DND-41 (cell line): Measurements from ENCODE around the gene NFASC.

Experiments used
- EZH2 ChIP-seq: IDR thresholded peaks from 3 replicates; pipeline ENCODE4 v1.6.1; 2012; ENCODE audit warnings: borderline replicate concordance, low read depth, mild to moderate bottlenecking, moderate library complexity, low read length, inconsistent platforms; ENCODE audit not compliant: severe bottlenecking
- TF ChIP-seq, protein P1 (sequence below): IDR thresholded peaks from 2 replicates; pipeline ENCODE4 v1.5.1; 2012; ENCODE audit warnings: borderline replicate concordance, low read length, moderate library complexity, mild to moderate bottlenecking; ENCODE audit not compliant: poor library complexity, severe bottlenecking; ENCODE audit errors: extremely low read depth

GRCh38 chr1:205049479-205049878 lies 178.8 kb downstream of the NFASC start:
- TF ChIP-seq, protein P1, sequence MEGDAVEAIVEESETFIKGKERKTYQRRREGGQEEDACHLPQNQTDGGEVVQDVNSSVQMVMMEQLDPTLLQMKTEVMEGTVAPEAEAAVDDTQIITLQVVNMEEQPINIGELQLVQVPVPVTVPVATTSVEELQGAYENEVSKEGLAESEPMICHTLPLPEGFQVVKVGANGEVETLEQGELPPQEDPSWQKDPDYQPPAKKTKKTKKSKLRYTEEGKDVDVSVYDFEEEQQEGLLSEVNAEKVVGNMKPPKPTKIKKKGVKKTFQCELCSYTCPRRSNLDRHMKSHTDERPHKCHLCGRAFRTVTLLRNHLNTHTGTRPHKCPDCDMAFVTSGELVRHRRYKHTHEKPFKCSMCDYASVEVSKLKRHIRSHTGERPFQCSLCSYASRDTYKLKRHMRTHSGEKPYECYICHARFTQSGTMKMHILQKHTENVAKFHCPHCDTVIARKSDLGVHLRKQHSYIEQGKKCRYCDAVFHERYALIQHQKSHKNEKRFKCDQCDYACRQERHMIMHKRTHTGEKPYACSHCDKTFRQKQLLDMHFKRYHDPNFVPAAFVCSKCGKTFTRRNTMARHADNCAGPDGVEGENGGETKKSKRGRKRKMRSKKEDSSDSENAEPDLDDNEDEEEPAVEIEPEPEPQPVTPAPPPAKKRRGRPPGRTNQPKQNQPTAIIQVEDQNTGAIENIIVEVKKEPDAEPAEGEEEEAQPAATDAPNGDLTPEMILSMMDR: no peak
- TF ChIP-seq EZH2: no peak
